NCI-H526 (cell line): Measurements from ENCODE around the gene GLTP.

ENCODE experiments used
- DNase-seq, 2 experiments: peaks; one replicate each; lab custom pipeline; 2025; lab: John Stamatoyannopoulos, UW

Gene GLTP

DNA sequence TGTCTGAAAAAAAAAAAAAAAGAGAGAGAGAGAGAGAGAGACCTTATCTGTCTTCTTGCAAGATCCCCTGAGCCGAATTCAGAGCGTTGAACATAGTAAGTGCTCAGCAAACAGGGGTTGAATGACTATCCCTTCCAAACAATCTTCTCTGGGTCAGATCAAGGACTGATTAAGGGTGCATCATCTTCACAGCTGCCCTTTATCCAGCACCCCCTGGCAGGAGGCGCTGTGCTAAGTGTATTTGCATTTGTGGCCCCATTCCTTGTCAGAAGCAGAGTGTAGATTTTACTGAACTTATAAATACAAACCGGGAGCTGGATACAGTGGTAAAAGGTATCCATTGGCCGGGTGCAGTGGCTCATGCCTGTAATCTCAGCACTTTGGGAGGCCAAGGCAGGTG is 38.3 kb downstream of the GLTP start:
- DNase-seq, result no peak

DNA sequence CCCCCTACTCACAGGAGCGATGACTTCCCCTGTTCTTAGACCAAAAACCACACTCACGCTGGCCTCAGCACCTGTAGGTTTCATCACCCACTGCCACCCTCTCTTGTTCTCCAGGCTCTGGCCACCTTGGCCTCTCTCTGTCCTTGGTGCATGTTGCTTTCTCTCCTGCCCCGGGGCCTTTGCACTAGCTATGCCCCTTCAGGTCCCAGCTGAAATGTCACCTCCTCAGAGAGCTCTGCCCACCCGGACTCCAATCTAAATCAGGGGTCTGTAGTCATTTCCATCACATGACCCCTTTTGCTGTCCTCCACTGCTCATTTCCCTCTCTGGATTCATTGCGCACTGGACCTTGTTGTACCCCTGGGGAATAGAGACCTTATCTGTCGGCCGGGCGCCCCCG is 39.0 kb downstream of the GLTP start:
- DNase-seq, result no peak

DNA sequence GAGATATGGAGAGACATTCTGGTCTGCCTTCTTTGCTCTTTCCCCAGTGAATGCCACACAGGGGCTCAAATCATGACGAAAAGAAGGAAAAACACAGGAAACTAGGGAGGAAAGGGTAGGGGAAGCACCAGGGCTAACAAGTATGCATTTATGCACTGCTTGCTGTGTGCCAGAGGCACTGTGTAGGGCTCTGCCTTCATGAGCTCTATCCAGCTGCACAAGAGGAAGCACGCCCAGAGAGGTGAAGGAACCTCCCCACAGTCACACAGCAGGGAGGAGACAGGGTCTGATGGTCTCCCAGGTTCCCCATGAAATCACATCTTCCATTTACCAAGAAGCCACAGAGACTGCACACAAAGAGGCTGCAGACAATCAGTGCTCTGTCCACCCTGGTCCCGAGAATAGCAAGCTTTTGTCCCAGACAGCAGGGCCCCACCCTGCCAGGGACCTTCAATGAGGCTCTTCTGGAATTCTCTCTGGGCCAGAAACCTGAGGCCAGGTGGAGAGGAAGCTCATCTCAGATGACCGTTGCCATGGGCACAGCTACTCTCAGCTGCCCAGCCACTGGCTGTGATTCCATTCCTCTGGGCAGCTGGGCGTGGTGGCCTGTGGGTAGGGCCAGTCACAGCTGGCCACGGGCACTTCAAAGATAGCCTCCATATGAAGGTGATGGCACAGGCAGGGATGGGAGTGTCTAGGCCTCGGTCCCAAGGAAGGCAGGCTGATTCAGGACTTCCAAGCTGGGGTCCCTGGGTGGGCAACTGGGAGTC is 39.9 kb downstream of the GLTP start:
- peak in 1 of 2 experiments; percentile 35 for DNase-seq

DNA sequence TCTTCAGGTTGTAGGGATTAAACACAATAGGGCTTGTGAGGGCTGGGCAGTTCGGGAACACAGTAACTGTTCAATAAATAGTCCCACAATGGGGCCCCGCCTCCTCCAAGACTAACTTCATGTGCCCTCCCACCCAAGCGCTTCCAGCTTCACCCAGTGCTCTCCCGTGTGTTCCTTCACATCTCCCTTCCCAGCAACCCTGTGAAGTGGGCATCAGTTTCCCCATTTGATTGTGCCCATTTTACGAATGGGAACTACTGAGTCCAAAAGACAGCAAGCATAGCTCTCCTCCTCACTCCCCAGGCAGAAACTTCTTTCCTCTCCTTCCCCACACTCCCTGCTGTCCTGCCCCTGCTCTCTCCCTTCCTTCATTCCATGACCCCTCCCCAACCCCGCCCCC is 40.9 kb downstream of the GLTP start:
- DNase-seq, result no peak

DNA sequence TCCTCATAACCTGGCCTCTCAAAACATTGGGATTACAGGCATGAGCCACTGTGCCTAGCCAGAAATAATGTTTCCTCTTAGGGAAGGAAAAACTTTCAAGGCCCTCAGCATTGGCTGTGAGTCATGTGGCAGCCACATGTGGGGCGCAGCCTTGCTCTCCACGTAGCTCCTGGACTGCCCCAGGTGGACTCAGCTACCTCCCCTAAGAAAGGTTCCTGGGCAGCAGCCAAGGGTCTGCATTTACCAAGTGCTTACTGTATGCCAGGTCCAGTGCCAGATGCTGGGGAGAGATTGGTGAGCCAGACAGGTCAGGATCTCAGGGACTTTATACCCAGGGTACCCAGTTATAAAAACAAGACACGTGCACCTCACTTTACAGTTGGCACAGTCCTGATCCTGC is 43.4 kb downstream of the GLTP start:
- no peak for DNase-seq

DNA sequence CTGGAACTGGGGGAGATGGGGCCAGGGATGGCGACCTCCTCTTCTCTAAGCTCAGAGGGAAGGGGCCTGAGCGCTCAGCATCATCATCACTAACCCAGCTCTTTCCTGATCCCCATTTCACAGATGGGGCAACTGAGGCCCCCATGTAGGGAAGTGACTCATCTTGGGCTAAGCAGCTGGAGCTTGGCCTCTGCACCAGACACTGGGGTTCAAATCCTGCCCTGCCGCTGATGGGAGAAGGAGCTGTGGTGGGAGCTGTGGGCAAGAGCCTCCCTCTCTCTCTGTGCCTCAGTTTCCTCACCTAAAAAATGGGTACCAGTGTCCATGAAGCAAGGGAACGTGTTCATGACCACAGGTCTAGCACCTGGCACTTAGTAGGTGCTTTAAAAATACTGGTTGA is 44.5 kb downstream of the GLTP start:
- DNase-seq, result no peak

DNA sequence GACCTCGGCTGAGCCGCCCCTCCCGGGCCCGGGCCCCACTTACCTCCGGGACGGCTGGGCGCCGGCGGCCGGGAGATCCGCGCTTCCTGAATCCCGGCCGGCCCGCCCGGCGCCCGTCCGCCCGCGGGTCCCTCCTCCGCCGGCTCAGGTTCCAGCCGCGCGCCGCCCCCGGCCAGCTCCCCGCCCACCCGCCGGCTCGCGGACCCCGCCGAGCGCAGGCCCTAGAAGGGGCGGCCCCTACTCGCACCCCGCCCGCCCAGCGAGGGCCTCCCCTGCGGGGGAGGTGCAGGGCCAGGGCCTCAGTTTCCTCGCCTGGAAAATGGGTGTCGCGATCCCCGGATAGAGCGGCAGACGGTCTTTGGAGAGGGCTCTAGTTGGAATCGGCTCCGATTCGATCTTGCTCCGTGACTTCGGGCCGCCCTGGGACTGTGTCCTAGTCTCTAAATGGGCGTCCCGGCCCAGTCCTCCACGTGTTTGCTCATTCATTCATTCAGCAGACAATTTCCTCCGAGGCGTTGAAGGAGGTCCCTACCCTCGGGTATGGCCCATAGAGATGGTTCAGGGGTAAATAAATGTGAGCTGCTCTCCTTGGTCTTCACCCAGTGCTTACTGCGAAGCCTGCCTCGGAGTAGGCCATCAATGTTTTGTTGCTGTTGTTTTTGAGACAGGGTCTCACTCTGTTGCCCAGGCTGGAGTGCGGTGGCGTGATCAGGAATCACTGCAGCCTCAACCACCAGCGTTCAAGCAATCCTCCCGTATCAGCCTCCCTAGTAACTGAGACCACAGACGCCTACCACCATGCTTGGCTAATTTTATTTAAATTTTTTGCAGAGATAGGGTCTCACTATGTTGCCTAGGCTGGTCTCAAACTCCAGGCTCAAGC is 46.8 kb downstream of the GLTP start, which contains the start of gene TRPV4:
Gene TRPV4 (minus strand): TSS at position 92 of the 883 bp plus-strand sequence. CDS start 18,602 bp downstream, outside the sequence.
- peak in 1 of 2 experiments; percentile 37 for DNase-seq

DNA sequence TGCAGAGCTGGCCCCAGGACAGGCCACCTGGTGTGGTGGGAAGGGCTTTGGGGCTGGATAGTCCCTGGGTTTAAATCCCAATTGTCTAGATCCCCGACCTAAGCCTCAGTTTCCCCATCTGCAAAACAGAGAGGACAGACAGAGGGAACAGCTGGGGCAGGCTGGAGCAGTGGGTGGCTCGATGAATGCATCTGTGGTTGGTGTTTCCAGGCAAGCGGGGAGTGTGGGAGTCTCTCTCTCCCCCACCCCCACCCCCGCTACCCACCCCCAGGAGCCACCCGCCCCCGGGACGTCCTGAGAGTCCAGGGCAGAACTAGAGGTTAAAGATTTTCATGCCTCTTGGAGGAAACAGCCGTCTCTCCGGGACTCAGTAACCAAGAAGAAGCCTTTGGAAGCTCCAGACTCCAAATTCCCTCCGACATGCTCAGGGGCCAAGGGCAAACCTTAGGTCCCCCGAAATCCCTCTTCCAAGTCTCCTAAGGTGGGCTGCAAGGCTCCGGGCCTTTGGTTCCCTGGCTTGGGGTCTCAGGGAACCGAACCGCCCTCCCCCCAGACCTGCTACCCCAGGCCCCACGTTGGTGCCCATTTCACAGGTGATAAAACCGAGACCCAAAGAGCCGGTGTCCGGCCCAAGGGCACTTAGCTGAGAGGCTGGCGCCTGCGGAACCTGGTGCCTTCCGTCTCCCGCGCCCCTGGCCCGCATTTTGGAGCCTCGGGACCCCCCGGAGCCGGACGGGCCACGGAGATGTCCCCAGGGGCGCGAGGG is 47.6 kb downstream of the GLTP start:
- DNase-seq, result no peak

DNA sequence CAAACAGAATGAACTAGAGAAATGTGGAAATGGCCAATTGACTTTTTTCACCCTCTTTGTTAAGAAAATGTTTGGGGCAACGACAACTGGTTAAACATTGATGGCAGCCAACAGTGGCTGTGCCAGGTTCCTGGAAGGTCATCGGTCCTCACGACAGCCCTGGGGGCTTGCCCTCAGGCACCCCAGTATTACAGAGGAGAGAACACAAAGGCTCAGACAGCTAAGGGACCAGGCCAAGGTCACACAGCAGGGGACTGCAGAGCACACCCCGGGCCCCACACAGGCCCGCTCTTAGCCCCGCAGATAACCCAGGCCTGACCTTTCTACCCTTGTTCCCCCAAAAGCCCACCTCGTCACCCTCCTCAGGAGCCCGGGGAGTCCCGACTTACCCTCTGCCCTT is 48.4 kb downstream of the GLTP start:
- DNase-seq, result no peak

DNA sequence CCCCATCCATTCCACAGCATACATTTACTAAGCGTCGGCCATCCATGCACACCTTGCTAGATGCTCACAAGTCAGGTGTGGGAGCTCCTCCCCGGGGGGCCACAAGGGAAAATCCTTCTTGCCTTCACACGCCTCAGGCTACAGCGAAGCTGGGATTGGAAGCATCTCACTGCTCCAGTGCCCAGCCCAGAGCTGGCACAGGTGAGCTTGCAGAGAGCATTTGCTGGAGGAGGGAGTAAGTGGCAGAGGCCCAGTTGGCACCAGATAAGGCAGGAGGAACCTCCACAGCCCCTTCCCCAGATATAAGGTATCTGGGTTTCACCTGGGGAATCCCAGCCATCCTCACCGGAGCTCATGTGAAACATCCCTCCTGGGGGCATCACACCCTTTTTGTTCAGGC is 49.0 kb downstream of the GLTP start:
- DNase-seq, result no peak

DNA sequence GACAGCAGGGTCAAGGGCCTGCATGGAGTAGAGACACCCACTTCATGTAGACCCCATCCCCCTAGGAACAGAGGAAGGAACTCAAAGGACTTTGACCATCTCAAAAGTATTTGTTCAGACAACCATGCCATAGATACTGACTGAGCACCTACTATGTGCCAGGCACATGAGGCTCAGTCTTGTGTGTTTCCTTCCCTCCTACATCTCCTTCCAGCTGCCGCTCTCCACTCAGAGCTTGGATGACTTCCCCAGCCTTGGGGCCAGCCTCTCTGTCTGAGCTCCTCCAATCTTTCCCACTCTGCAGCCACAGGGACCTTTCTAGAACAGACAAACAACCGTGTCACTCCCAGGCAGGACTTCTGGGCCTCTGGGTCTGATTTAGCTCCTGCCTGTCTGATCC is 49.6 kb downstream of the GLTP start:
- DNase-seq, result no peak

DNA sequence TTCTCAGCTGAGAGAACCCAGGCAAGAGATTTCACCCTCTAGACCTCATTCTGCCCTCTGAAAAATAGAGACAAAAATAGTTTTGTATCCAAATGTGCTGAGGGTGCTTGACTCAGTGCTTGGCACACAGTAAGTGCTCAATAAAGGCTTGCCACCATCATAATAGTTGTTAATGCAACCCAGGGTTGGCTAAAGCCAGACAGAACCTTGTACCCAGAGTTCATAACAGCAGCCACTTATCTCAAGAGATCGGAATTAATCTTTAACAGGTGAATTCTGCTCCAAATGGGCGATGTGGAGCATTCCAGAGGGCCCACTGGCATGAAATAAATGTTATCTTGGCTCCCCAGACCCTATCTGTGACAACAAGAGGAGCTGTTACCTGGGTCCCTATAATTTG is 50.1 kb downstream of the GLTP start:
- no peak for DNase-seq

DNA sequence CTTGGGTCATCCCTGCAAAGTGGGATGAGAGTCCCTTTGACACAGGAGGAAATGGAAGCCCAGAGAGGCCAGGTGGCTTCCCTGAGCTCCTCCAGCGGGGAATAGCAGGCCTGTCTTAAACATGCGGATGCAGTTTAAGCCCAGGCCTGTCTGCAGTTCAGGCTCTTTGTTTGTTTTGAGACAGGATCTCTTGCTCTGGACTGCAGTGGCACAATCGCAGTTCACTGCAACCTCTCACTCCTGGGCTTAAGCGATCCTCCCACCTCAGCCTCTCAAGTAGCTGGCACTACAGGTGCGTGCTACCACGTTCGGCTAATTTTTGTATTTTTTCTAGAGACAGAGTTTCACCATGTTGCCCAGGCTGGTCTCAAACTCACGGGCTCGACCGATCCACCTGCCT is 50.7 kb downstream of the GLTP start:
- no peak for DNase-seq

DNA sequence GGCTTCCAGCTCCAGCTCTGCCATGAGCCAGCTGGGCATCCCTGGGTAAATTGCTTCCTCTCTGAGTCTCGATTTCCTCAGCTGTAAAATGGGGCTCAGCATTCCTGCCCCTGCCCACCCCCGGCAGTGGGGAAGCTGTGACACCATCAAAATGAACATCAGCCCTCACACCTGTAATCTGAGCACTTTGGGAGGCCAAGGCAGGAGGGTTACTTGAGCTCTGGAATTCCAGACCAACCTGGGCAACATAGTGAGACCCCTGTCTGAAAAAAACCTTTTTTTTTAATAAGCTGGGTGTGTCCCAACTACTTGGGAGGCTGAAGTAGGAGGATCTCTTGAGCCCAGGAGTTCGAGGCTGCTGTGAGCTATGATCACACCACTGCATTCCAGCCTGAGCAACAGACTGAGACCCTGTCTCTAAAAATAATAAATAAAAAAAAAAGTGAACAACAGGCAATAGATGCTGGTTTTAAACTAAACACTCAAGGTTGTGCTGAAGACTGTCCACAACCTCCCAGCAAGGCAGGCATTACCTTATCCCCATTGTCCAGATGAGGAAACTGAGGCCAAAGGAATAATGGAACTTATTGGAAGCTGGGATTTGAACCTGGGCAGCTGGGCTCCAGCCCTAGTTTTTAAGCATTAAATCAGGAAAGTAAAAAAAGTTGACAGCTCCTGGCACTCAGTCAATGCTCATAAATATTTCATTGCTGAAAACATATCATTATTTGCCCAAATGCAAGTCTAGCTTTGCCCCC is 51.4 kb downstream of the GLTP start:
- no peak for DNase-seq

DNA sequence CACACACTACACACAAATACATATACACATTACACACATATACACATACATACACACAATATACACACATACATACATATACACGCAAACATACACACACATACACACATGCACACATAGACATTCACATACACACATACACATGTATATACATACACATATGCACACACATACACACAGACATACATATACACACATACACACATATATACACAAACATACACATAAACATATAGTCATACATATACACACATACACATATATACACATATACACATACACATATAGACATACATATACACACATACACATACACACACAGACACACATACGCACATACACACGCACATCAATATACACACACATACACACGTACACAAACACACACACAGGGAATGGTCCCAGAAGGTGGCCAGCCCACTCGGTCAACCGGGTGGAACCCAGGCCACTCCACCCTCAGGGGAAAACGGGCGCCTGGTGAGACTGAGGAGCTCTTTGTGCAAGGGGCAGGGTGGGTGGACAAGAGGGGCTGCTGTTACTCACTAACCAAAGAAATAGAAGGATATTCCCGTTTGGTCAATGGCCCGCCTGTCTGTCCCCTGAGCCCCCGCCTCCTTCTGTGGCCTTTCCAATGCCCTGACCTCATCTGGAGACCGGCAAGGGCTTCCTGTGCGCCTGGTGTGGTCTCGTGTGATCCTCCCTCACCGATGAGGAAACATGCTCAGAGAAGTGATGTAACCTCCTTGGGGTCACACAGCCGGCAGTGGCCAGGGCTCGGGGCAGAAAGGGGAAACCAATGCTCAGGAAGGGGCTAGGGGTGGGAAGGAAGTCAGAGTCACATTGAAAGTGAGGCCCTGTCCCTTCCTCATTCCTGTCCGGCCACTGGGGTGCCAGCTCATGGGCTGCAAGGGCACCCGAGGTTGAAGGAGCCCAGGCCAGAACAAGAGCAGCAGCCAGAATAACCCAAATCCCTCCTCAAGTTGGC is 52.5 kb downstream of the GLTP start:
- no peak for DNase-seq

DNA sequence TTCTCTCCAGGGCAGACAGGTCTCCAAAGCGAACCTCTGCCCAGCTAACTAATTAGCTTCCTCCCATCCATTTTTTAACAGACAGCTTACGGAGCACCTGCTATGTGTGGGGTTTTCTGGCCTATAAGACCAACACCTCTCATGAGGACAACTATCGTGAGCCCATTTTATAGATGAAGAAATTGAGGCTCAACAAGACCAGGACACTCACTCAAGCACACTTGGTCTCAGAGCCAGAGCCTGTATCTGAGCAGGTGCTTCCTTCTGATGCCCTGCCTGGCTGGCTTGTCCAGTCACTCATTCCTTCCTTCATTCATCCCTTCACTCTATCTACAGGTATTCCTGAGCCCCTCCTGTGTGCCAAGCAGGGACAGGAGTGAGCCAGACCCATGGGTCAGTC is 53.3 kb downstream of the GLTP start:
- DNase-seq, result no peak

DNA sequence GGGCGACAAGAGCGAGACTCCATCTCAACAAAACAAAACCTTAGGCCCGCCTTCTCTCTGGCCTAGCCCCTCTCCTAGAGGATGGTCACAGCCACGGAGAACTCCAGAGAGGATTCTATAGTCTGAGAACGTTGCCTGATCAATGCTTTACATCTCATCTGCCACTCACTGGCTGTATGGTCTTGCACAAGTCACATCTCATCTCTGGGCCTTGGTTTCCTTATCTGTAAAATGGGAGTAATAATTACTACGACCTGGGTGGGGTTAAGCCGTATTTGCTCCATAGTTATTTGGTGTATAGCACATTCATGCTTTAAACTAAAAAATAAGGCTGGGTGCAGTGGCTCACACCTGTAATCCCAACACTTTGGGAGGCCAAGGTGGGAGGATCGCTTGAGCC is 55.6 kb downstream of the GLTP start:
- no peak for DNase-seq

DNA sequence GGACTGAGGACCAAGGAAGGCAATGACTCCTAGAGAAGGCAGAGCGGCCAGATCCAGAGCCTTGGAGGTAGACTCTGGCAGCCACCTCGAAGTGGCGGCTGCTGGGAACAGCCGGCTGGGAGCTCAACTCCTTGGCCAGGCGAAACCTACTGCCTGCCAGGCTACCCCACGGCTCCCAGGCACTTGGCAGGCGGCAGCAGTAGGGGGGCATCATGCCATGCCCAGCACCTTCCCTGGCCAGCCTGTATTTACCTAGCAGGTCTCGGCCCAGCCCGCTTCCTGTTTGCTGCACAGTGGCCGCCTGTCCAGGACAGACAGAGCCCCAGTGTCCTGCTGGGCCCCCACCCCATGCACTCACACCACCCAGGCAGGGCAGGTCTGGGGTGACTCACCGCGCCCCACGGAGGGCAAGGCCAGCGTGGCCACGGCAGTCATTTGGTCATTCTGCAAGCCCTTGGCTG is 57.4 kb downstream of the GLTP start:
- DNase-seq, result no peak

DNA sequence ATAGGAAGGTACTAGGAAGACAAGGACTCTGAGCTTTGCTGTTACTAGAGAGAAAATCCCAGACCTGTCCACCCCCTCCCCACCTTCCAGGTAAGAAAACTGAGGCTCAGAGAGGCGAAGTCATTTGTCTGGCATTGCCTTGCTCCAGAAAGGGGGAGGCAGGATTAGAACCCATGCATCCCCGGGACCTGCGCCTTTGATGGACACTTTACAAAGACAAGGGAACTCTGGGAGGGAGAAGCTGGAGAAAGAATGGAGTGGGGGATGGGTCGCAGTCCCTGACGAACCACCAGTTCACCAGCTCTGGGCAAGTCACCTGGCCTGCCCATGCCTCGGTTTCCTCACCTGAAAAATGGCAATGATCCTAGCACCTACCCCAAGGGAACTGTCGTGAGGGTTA is 57.9 kb downstream of the GLTP start:
- DNase-seq, result no peak

DNA sequence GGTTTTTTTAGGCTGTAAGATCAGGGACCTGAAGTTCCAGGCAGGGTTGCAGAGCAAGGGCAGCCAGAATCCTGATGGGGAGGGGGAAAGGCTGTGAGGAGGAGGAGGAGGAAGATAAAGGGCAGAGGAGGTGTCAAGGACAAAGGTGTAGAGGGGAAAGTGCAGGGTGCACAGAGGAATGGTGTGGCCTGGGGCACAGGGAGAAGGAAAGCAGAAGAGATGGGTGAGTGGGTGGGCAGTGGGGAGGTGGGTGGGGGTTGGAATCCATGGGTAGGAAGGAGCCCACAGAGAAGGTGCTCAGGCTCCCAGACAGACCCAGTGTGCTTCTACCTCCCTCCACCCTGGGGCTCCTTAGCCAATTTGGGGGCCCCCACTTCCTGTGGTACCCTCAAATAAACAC is 58.4 kb downstream of the GLTP start:
- no peak for DNase-seq
